Kidney glomerular epithelial cell (primary cell): ENCODE measurements around the gene DSTN.

Experiments
- DNase-seq: peaks from one replicate; lab custom pipeline; 2025; lab: John Stamatoyannopoulos, UW

Gene DSTN

DNA sequence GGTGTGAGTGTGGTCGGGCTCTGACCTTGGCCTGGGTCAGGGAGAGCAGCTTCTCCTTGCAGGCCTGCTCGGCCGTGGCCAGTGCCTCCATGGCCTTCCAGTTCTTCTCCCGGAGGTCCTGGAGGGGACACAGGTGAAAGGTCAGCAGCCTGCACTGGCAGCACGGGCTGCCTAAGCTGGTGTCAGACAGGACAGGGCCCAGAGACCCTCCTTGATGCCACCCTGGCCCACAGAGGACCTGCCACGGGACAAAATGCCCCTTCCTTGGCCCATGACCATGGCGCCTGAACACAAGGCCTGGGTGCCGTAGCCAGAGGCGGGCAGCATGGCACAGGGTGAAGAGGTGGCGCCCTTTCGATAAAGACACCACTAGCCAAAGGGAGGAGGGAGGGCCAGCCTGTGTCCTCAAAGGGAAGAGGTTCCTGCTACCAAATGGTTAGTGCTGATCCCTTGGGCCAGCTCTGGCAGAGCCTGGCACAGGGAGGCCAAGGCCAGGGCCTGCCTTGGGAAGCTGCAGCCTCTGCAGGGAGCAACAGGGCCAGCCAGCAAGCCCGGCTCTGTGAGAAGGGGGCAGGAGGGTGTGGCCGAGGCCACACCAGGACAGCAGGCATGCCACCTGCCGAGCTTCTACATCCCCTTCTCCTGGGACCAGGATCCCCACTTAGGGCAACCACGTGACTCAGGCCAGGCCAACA lies 54.8 kb downstream of the DSTN start:
- no peak for DNase-seq

DNA sequence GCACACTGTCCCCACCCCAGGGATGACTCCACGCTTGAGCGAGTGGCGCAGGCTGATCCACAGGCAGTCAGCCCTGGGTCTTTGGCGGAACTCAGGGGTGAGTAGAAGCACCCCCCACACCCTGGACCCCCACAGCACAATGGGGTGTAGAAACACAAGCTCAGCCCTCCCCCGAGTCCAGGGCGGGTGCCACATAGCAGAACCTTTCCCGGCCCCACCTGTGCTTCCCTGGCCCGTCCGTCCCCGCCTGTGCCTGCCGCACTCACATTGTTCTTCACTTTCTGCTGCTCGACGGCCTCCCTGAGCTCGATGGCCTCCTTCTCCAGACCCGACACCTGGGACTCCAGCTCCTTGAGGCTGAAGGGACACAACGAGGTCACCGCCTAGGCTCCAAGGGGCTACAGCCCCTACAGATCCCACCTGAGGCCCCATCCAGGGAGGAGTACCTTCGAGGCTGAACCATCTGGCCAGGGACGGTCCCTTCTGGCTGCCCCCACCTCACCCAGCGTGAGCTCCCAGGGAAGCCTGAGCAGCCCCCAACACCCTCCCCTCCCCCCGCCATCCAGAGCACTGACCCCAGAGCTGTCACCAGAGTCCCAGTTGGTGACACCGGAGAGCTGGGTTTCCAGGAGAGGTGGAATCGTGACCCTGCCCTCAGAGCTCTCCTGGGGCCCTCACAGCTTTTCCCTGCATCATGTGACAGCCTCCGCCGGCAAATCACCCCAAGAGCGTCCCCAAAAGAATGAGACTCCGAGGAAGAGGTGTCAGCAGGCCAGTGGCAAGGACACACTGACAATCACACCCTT lies 55.6 kb downstream of the DSTN start:
- DNase-seq: no peak

DNA sequence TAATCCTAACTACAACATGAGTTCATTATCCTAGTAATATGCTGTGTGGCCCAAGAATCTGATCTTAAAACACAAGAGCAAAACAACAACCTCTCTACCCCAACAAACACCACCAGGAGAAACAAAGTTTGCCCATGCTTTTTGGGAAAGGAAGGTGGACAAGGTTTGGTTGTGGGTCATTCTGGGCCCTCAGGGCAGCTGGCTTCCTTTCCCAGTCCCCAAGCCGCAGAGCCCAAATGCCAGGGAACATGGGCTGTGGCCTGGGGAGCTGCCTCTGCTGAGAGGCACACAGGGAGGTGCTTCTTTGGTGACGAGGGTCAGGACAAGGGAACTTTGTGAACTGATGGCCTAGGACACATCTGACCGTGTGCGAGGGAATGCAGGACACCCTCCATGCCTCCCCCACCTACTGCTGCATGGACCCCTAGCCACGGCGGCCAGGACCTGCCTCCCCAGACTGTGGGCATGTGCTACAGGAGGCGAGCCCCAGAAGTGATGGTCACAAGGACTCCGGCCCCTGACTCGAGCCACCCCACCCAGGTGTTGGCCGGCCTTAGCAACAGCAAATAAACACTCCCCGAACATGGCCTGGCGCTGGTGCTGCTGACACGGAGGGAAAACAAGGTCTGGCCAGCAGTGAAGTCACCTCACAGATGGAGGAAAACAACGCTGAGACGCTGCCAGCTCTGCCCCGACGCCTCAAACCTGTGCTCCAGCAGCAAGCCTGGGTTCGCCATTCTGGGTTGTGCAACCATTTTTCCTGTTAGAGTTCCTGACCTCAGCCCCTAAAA lies 56.5 kb downstream of the DSTN start:
- no peak for DNase-seq

DNA sequence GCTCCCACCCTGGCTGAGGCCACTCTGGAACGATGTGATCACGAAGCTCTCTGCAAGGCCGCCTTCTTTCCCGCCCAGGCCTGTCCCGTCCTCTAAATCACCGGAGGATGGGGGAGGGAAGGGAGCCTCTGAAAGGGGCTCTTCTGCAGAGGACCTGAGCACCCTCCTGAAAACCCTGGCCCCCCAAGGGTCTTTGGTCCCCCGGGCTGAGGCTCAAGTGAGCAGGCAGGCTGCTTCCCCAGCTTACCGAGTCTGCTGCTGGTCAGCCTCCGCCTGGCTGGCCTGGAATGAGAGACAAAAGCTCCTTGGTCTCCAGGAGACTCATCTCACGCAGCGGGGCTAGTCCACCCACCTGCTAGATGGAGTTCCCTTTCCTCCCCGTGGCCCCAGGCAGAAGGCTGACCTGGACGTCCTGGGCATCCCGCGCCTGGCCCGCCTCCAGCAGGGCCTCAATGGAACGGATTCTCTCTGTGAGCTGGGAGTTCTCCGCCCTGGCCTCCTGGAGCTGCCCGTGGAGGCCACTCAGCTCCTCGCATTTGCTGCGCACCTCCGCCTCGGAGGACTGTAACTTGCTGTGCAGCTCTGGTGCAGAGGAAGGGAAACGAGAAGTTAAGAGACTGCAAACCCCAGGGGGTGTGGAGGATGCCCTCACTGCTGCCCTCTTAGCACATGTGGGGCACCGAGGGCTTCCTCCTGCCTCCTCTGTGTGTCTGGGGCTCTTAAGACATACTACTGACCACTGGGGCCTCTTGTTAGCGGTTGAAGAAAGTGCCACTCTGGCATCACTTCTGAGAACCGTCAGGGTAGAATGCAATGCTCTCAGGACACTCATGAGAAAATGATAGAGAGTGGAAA lies 57.5 kb downstream of the DSTN start:
- no peak for DNase-seq

DNA sequence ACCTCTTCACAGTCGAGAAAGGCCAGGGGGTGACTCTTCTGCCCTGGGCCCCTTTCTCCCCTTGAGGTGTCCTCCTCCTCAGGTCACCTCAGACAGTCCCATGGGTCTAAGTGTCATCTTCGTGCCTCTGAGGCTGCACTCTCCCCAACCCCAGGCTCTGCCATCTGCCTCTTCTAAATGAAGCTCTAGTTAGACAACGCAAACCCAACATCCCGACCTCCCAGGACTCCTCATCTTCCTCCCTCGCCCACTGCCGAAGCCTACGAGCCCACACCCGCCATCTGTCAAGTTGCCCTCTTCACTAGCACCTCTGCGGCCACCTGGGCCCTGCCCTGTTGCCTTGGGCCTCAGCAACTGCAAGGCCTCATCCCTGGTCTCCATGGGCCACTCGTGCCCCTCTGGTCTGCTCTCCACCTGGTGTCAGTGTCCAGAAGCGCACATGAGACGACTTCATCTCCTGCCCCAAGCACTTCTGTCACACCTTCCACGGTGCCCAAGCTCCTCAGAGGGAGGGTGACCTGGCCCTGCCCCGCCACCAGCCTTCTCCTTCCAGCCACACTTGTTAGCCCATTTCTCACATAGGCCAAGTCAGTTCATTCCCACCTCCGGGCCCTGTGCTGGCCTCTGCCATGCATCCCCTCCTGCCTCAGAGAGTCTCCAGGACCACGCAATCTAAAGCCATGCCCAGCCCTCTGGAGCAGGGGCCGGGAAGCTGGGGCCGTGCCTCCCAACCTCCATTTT lies 58.4 kb downstream of the DSTN start:
- DNase-seq: no peak

DNA sequence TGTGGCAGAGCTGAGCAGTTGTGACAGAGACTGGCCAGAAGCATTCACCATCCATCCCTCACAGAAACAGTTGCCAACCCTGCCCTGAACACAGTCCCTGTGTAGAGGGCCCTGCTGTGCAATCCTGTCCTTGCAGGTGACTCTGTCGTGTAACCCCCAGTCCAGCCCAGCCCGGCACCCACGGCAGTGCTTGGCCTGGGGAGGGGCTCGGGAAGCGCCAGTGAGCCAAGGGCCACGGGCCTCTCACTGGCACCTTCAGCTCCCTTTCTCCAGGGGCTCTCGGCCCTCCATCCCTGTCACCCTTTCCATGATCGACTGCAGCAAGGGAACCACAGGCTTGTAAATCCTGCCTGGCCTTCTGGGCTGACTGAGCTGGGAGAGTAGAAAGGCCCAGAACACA lies 59.1 kb downstream of the DSTN start:
- no peak for DNase-seq

DNA sequence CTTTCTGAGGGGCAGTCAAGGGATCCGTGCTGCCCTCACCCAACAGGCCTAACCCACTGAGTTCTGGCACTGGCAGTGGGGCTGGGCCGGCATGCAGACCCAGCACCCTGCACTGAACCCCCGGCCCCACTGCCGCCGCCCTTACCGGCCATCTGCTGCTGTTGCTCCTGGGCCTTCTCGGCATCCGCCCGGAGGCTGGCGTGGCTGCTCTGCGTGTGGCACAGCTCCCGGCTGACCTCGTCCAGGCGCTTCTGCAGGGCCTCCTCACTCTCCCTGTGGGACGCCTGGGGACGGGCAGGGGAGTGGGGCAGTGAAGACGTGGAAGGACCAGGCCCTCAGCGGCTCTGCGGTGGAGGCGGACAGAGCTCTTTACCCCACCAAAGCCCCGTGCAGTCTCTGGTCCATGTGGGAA lies 59.8 kb downstream of the DSTN start:
- no peak for DNase-seq

DNA sequence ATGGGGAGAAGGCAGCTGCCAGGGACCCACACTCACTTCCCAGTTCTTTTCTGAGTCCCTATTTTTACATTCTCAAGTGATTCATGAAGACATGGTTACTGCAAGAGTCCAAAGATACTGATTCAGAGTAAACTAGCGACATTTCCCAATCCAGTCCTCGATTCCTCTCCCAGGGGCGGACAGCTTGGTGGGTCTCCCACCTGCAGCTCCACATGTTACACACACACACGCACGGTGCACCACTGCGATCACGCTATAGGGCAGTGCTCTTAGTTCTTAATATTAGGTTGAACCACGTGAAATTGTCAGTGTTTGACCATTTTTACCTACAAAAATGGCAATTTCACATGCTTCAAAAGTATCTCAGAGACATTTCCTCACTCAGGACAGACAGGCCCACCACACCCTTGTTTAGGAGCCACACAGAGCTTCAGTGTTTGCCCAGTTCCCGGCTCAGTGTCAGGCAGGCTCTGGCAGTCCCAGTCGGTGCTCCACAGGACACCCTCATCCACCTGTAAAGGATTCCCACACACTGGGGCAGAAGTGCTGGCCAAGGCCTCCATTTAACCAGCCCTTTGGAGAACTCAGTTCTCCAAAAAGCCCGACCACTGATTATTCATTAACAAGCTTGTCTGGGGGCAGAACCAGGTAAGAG lies 60.4 kb downstream of the DSTN start:
- no peak for DNase-seq

DNA sequence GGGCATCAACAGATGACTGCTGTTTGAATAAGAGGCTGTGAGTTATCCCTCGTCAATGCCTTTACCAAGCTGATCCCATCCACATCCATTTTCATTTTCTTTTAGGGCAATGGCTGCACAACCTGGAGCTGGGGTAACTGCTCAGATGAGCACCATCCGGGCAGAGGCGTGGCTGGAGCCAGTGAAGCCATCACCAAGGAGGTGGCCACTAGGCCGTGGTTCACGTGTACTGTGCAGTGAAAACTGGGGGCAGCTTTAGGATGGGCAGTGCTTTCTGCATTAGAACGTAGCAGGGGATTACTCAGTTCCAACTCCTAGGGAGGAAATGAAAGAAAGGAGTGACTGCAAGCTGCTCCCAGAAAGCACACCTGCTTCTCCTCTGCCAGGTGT lies 60.9 kb downstream of the DSTN start:
- no peak for DNase-seq

DNA sequence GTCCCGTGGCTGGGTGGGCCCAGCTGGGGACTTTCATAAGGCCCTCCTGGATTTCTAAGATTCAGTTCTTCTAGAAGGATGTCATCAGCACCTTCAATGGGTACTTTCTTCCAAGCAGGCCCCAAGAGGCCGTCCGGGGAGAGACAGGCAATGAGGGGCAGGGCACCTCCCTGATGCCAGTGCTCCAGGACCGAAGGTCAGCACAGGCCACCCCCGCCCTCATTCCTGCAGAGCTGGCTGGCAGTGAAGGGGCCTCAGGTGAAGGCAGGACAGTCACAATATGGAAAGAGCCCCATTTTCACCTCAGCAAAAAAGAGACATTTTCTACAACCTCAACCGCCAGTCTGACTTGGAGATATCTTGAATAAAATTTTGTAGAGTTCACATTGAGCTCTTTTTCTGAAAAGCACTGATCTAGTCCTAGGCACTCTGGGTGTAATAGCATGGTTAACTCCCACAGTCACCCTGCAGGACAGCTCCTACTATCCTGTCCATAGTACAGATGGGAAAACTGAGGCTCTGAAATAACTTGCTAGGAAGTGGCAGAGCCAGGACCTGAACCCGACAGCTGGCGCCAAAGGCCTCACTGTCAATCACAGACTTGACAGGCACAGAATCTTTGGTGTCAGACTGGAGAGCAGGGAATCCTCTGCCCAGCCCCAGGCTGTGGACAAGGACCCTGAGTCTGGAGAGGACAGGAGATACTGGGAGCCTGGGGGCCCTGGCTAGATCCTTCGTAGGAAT lies 61.9 kb downstream of the DSTN start:
- no peak for DNase-seq

DNA sequence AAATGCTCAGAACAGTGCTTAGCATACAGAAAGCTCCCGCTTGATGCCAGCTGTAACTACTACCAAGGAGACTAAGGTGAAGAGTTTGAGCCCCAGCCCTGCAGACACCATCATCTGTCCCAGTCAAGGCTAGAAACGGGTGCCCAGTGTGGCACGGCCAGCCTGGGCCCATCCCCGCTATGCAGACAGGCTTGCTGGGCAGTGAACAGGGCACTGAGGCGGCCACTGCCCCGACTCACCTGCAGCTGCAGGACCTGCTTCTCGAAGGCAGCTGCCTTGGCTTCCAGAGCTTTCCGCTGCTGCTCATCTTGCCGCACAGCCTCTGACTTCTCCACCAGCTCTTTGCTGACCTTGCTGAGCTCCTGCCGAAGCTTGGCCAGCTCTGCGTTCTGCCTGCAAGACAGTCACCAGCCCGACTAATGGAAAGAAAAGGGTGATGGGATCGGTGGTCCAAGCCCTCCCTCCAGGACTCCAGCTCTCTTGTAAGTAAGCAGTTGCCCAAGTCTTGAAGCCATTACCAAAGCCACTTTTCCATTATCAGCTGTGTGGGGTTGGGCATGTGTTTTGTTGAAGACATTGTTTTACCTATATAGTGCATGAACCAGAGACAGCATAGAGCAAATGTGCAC lies 63.5 kb downstream of the DSTN start:
- no peak for DNase-seq

DNA sequence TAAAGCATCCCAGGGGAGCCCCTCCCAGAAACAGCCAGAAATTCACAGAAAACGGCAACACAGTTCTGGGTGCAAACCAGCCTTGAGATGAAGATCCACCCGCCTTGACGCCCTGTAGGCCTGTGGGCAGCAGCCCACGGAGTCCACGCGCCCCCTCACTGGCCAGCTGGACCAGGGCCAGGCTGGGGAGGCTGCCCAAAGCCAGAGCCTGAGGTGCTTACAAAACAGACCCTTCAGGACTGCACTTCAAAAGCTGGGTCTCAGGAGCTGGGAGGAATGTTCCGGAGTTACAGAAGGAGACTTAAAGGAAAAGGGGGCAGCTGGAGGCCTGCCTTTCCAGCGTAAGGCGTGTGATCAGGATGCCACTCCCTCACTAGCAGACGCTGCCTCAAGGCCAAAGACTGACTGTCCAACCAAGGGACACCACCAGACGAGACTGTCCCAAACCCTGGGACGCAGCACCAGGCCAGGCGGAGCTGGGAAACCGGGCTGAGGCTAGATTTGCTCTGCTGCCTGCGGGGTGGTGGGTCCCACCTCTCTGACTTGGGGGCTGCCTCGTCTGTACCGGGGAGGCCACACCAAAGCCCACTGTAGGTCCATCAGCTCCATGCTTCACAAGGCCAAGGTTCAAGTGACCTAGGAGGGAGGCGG lies 64.1 kb downstream of the DSTN start:
- DNase-seq: no peak

DNA sequence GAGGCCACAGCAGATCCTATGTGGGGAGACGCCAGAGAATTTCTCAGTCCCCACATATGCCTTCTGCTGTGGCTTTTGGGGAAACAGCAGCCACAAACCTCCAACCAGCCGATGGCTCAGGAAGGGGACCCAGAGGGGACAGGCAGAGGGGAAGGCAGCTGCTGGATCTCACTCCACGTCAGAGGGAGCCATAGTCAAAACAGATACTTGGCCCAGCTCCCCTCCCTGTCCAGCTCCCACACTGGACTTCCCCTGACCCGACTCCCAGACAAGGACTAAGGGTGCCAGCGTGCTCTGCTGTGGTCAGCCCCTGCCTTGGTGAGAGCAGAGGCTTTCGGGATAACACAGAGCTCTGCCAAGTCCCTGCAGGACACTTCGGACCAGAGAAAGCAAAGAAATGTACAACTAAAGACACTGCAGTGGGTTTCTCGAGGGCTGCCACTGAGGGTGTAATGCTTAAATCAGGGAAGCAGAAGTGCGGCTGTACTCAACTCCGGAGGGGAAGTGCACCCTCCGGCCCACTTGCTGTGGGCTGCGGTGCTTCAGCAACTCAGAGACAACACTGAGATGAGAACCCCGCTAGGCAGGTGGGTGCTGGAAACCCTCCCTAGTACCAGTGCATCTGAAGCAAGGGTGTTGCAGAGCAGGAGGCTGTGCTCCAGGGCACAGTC lies 64.9 kb downstream of the DSTN start:
- DNase-seq: no peak

DNA sequence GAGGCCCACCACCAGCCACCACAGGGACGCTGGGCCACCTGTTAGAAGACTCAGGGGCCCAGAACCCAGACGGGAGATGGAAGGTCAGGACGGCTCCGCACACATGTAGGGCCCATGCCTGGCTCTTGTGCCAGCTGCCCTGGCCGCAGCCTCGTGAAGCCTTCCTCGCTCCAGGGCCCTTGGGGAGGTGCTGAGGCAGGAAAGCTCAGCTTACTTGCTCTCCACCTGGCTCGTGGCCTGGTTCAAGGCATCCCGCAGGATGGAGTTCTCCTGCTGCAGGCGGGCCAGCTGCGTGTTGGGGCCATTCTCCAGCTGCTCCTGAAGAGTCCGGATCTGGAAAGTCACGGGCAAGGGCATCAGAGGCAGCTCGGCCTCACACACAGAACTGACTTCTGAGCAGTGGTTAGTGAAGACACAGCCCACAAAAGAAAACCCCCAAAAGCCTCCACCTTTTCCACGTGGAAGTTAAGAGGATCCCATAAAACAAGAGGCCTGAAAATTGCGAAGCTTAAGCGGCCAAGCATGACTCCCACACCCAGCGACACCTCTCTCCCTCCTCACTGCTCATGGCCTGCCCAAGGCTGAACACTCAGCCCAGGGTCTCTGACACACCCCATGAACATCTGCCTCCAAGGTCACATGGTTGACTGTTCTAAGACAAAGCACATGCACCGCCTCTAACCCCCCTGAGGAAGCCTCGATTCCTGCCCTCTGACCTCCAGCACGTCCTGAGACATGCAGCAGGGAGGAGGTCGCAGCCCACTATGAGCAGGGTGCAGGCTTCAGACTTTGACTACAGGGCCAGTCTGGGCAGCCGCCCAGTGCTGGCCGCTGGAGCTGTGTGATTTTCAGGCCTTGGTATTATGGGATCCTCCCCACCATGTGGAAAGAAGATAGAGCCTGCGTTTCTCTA lies 65.7 kb downstream of the DSTN start:
- DNase-seq: no peak

DNA sequence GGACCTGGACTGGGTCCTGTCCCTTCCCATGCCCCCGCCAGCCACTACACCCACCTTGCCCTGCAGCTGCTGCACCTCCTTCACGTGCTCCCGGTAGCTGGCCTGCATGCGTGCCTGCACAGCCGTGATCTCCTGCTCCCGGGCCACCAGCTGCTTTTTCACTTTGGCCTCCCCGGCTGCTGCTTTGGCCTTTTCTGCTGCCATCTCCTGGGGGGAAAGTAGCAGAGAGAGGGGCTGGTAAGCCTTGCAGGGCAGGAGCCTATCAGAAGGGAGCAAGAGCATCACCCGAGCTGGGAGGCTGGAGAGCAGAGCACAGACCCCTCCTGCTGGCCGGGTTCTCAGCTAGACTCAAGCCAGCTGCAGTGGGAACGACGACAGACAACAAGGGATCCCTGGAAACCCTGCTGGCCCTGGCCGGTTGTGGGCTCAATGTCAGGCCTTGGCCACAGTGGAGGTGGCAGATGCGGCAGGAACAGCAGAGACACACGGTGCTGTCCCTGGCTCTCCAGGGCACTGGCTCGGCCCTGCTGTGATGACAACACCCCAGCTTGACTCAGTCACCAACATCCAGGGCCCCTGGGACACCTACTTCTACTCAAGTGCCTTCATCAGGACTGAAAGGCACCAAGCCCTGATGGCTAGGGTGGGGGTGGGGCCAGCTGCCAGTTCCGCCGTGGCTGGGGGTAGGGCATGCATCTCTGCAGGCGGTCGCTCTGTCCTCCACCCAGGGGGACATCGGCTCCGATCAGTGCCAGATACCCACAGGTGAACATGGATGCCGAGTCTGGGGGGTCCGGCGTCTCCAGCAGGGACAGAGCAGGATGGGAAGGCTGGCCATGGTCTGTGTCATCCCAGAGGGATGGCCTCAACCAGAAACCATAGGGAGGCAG lies 66.9 kb downstream of the DSTN start:
- DNase-seq: no peak

DNA sequence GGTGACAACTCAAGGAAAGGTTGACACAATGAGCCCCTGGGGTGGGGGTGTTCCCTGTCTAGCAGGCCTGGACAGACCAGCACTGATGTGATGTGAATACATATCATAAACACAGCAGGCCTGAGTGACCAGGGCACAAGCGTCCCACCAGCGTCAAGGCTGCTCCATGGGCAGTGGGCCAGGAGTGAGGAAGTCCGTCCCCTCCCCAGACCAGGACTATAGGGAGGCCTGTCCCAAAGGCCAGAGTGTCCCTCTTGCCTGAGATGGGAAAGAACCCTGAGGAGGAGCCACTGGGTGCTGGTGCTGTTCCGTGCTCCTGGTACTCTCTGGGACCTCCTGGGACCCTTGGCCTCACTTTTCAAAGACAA lies 67.5 kb downstream of the DSTN start:
- DNase-seq: no peak
